ENCODE results near the gene MAD1L1.

- TF ChIP-seq GATA2 (IDR thresholded peaks at IDR 0.05; ENCODE audit: low read depth, low read length) (no peak), GATA3 (IDR thresholded peaks at IDR 0.05; ENCODE audit: low read depth, low read length) (no peak)
Measured at GRCh38 chr7:2023877-2024566, 208.7 kb downstream of the MAD1L1 start.
